ENCODE results near the gene LIPI.
"Not testable (repeated sequence)": the region's sequence is repeated elsewhere in the genome, so short reads cannot be mapped to it uniquely, and the experiment has no call there.

- not testable (repeated sequence) for TF ChIP-seq POLR2A (IDR thresholded peaks at IDR 0.05; ENCODE audit: extremely low read depth, insufficient read length); CTCF (IDR thresholded peaks at IDR 0.05; ENCODE audit: low read depth, low read length); MAX (IDR thresholded peaks at IDR 0.05; ENCODE audit: low read depth, low read length); MYC (IDR thresholded peaks at IDR 0.05; ENCODE audit: low read depth, low read length)
Measured at GRCh38 chr21:14058995-14059627, 151.6 kb downstream of the LIPI start.
